GM12864 (cell line): ENCODE results near the gene HDAC7.

Source experiments
- DNase-seq: peaks from one replicate; pipeline ENCODE4 v3.0.0-alpha.2; 2011; ENCODE audit warnings: low read depth
- H3K4me3 ChIP-seq: 2 replicates; pipeline ENCODE4 v1.5.1; 2011; ENCODE audit warnings: mild to moderate bottlenecking, low read depth, low read length, control low read depth
- TF ChIP-seq, protein P1 (sequence below): IDR thresholded peaks from 2 replicates; pipeline ENCODE4 v1.5.1; 2011; ENCODE audit warnings: low read depth, mild to moderate bottlenecking, moderate library complexity, low read length, control low read depth, inconsistent platforms; ENCODE audit errors: missing control alignments

HDAC7 gene

GRCh38 chr12:47777741-47778558 is 41.8 kb downstream of the HDAC7 start:
- no peak for DNase-seq
- TF ChIP-seq, protein P1, sequence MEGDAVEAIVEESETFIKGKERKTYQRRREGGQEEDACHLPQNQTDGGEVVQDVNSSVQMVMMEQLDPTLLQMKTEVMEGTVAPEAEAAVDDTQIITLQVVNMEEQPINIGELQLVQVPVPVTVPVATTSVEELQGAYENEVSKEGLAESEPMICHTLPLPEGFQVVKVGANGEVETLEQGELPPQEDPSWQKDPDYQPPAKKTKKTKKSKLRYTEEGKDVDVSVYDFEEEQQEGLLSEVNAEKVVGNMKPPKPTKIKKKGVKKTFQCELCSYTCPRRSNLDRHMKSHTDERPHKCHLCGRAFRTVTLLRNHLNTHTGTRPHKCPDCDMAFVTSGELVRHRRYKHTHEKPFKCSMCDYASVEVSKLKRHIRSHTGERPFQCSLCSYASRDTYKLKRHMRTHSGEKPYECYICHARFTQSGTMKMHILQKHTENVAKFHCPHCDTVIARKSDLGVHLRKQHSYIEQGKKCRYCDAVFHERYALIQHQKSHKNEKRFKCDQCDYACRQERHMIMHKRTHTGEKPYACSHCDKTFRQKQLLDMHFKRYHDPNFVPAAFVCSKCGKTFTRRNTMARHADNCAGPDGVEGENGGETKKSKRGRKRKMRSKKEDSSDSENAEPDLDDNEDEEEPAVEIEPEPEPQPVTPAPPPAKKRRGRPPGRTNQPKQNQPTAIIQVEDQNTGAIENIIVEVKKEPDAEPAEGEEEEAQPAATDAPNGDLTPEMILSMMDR, result no peak
- no peak overlapping the region for H3K4me3 ChIP-seq

GRCh38 chr12:47777151-47777550 is 42.6 kb downstream of the HDAC7 start:
- DNase-seq, result no peak
- no peak overlapping the region for H3K4me3 ChIP-seq
- TF ChIP-seq, protein P1, result no peak

DNA sequence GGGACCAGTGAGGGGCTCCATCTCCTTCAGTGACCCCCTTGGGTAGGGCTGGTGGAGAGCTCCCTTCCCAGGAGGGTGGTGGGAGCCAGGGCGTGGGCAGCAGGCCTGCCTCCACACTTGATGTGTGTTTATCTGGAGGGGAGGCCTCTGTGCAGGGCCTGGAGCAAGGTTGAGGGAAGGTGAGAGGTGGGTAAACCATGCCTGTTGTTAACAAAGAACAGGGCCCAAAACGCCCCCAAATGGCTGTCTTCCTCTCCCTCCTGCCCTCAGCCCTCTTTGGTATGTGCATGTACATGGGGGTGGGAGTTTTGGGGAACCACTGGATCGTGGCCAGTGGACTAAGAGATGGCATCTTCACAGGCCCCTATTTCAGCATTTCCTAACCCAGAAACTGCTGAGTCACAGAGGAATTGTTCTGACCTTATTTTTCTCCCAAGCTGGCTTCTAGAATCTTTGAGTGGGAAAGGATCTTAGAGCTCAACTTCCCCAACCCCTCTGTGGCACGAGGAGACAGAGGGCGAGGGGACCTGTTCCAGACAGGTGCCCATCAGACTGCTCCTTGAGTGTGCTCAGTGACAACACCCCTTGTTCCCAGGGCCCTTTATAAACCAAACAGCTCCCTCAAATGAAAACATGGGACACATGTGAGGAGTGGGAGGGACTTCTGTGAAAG is 43.1 kb downstream of the HDAC7 start:
- no peak for DNase-seq
- H3K4me3 ChIP-seq, result no peak overlapping the region
- TF ChIP-seq, protein P1, result no peak

DNA sequence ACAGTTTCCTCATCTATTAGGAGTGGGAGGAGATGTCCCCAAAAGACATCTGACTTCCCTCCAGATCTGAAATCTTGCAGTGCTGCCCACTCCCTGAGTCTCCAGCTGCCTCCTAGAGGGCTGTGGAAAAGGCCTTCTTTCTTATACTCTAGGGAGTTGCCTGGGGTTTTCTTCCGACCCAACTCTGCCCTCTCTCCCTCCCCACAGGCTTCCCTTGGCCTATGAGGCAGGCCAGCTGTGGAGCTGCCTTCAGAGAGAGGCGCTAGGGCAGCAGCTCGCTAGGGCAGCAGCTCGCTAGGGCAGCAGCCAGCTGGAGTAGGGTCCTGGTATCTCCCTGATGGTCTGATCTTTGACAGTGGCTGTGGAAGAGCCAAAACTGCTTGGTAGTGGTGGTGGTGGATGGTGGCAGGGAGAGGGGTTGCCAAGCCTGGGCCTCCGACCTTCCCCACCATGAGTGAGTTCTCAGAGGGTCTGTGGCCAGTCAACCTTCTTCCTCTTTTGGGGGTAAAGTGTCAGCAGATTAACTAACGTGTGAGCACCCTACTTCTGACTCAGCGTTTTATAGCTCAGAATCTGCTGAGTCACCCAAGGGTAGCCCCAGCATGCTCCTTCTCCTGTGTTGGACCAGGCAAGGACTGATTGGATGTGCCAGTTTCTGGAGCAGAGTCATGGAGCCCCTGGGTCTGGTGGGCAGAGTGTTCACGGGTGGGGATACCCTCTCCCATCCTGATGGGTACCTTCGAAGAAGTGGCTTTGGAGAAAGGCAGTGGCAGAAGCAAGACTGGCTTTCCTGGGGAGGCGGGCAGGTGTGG is 44.4 kb downstream of the HDAC7 start:
- no peak overlapping the region for H3K4me3 ChIP-seq
- TF ChIP-seq, protein P1, result no peak
- no peak for DNase-seq

- TF ChIP-seq, protein P1, result no peak
- no peak for DNase-seq
- no peak overlapping the region for H3K4me3 ChIP-seq
Observed at GRCh38 chr12:47774663-47775062, 45.0 kb downstream of the HDAC7 start.

- H3K4me3 ChIP-seq, result peak overlapping the region; percentile 60
- TF ChIP-seq, protein P1, result no peak
- DNase-seq, result no peak
Observed at GRCh38 chr12:47773858-47774580, 45.7 kb downstream of the HDAC7 start.
